NCI-H146 (cell line): ENCODE results near the gene MYBPHL.

Experiments
- DNase-seq: peaks from one replicate; lab custom pipeline; 2025; lab: John Stamatoyannopoulos, UW

The MYBPHL gene

GRCh38 chr1:109281680-109282496 lies 24.9 kb downstream of the MYBPHL start:
- DNase-seq = no peak

DNA sequence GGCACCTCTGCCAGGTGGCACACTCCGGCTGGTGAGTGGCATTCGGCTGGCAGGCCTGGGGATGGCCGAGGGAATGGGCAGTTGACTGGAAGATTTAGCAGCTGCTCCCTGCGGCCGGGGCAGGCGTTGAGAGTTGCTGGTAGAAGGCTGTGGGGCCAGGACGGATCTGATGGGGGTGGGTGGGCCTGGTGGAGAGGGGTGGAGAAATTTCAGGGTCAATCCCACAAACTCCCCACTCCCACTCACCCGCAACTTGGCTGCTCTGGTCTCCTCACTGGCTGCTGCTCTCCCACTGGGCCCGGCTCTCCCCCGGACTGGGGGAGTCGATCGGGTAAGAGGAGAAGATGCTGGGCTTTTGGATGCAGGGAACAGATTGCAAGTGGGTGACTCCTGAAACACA lies 25.9 kb downstream of the MYBPHL start:
- DNase-seq = no peak

GRCh38 chr1:109279615-109280278 lies 27.1 kb downstream of the MYBPHL start:
- no peak for DNase-seq

DNA sequence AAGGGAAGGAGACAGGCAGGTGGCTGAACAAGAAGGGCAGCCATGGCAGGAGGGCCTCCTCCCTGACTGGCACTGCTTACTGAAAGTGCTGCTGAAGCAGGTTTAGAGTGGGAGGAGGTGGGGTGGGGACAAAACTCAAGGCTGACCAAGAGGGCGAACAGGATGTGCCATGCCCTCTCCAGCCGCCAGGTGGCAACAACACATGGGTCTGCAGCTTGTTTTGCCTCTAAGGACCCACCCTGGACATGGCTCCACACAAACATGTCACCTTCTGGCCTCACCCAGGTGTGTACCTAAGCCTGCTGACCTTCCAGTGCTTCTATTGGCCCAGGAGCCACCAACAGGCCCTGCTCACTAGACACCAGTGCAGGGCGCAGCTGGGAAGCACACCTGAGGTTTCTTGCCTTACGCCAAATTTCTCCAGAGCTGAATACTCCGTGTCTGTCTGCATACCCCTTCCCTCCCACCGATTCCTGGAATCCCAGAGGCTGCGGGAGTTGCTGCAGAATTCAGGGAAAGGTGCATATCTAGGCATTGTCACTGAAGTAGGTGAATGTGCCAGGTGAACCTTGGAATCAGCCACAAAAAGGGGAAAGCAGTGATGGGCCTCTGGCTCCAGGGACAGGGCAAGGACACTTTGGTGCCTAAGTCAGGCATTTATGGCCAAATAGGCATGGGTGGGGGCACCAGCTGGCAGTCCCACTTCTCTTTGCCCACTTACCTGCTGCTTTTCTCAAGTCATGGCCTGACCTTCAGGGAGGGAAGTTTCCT lies 29.2 kb downstream of the MYBPHL start:
- peak; percentile 76 for DNase-seq

GRCh38 chr1:109275706-109276345 lies 31.0 kb downstream of the MYBPHL start:
- no peak for DNase-seq

DNA sequence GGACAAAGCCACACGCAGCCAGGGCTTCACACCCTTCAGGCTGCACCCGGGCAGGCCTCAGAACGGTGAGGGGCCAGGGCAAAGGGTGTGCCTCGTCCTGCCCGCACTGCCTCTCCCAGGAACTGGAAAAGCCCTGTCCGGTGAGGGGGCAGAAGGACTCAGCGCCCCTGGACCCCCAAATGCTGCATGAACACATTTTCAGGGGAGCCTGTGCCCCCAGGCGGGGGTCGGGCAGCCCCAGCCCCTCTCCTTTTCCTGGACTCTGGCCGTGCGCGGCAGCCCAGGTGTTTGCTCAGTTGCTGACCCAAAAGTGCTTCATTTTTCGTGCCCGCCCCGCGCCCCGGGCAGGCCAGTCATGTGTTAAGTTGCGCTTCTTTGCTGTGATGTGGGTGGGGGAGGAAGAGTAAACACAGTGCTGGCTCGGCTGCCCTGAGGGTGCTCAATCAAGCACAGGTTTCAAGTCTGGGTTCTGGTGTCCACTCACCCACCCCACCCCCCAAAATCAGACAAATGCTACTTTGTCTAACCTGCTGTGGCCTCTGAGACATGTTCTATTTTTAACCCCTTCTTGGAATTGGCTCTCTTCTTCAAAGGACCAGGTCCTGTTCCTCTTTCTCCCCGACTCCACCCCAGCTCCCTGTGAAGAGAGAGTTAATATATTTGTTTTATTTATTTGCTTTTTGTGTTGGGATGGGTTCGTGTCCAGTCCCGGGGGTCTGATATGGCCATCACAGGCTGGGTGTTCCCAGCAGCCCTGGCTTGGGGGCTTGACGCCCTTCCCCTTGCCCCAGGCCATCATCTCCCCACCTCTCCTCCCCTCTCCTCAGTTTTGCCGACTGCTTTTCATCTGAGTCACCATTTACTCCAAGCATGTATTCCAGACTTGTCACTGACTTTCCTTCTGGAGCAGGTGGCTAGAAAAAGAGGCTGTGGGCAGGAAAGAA lies 32.0 kb downstream of the MYBPHL start:
- DNase-seq = peak; percentile 67

- DNase-seq = no peak
Measured at GRCh38 chr1:109273570-109274288, 33.1 kb downstream of the MYBPHL start.

DNA sequence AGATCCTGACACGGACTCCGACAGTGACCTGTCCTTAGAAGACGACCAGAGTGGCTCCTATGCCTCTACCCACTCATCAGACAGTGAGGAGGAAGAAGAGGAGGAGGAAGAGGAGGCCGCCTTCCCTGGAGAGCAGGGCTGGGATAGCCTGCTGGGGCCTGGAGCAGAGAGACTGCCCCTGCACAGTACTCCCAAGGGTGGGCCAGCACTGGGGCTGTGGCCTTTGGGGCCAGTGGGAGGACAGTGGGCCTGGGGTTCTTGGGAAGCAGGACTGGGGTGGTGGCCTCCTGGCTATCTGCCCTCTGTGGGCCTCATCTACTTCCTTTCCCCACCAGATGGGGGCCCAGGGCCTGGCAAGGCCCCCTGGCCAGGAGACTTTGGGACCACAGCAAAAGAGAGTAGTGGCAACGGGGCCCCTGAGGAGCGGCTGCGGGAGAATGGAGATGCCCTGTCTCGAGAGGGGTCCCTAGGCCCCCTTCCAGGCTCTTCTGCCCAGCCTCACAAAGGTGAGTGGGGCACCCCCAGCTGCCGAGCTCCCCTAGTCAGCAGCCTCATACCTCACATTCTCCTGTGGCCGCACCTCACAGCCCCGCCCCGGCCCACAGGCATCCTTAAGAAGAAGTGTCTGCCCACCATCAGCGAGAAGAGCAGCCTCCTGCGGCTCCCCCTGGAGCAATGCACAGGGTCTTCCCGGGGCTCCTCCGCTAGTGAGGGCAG lies 33.8 kb downstream of the MYBPHL start:
- no peak for DNase-seq

- no peak for DNase-seq
Measured at GRCh38 chr1:109272021-109272799, 34.6 kb downstream of the MYBPHL start.

- no peak for DNase-seq
Measured at GRCh38 chr1:109271458-109271857, 35.4 kb downstream of the MYBPHL start.

- DNase-seq = no peak
Measured at GRCh38 chr1:109270623-109271317, 36.0 kb downstream of the MYBPHL start.

DNA sequence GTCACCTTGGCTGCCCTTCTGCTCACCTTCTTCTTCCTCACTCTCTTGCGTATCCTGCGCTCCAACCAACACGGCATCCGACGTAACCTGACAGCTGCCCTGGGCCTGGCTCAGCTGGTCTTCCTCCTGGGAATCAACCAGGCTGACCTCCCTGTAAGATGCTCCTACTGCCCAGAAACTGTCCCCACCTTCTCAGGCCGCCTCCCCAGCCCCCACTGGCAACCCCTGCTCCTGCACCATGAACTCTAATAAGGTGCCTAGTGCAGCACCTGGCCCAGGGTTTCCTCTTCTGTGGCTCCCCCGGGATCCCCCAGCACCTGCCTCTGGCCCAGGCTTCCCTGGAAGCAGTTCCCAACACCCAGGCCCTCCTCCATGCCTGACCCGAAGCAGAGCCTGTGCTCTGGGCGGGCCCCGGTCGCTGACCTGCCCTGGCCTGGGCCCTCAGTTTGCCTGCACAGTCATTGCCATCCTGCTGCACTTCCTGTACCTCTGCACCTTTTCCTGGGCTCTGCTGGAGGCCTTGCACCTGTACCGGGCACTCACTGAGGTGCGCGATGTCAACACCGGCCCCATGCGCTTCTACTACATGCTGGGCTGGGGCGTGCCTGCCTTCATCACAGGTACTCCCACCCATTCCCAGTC lies 36.7 kb downstream of the MYBPHL start:
- no peak for DNase-seq

GRCh38 chr1:109269212-109269980 lies 37.4 kb downstream of the MYBPHL start:
- no peak for DNase-seq

- no peak for DNase-seq
Measured at GRCh38 chr1:109268431-109269211, 38.2 kb downstream of the MYBPHL start.

- no peak for DNase-seq
Measured at GRCh38 chr1:109267743-109268300, 39.0 kb downstream of the MYBPHL start.

DNA sequence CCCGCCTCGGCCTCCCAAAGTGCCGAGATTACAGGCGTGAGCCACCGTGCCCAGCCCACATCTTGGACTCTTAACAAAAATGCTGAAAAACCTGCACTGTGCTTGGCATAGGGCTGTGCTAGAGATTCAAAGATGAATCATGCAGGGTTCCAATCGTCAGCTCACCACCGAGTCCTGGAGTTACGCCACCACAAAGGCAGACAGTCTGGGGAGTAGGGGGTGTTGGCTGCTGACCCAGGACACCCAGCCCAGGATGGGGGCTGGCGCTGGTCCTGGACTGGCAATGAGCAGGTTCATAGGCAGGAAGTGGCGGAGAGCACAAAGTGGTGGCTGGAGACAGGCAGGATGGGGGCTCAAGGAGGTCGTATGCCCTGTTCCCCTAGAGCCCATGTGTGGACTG lies 39.8 kb downstream of the MYBPHL start:
- no peak for DNase-seq
